Gastrocnemius medialis (tissue), 4 donors: ENCODE measurements around the gene RAP1B.

Experiments used
- CTCF ChIP-seq, 5 experiments: fragments of 450-650 bp in 3 of 5; fragments of 200-600 bp in 2 of 5; sonication (generic) in 2 of 5; IDR thresholded peaks in 4 of 5; conservative IDR thresholded peaks in 1 of 5; 1 replicate in 4 of 5; 2 replicates in 1 of 5; pipeline ENCODE4 v1.5.1; 2016 to 2019; ENCODE audit warnings: antibody characterized with exemption in 5 of 5, mild to moderate bottlenecking in 3 of 5, moderate library complexity in 3 of 5
- POLR2A ChIP-seq, 2 donors: fragments of 450-650 bp; IDR thresholded peaks; one replicate each; pipeline ENCODE4 v1.6.1; 2017; ENCODE audit warnings: antibody characterized with exemption in 2 of 2, mild to moderate bottlenecking in 2 of 2, moderate library complexity in 2 of 2

- TF ChIP-seq CTCF (IDR thresholded peaks at IDR 0.05 in 4 of 5, conservative IDR thresholded peaks at IDR 0.05 in 1 of 5), result no peak
- TF ChIP-seq POLR2A (IDR thresholded peaks at IDR 0.05), result no peak
Observed at GRCh38 chr12:68695454-68695853, 84.8 kb downstream of the RAP1B start.
